Measurements from ENCODE around the gene BRD3OS. TPM values are rescaled to one million over a fixed set of nuclear protein-coding genes. Genes with fewer than 3 reads are reported as not detected.

The BRD3OS gene
- total and polyA plus RNA-seq, 10 of the 15 experiments (the other 5 are each of a cell fraction or from before 2014, with no cell fraction given), result 2.1 to 13.7 (median 10.7) TPM

- in situ Hi-C loops (cut with MboI), result no loop called here
- BruUV-seq (replicated peaks), result no TSS peak
- H3K9me3 ChIP-seq (replicated peaks; ENCODE audit: control insufficient read depth, insufficient read depth, low read length), result no peaks in the 10 kb centered on the region
- no peaks in the 10 kb centered on the region for H3K27me3 ChIP-seq (replicated peaks in 1 of 2; ENCODE audit: control insufficient read depth in 2 of 2, insufficient read depth in 2 of 2, low read length in 1 of 2)
- ChIA-PET CTCF (no interaction called here), SMC1A (ENCODE audit: uncharacterized antibody, unreplicated experiment) (no interaction called here), POLR2A (no interaction called here), RAD21 (ENCODE audit: unreplicated experiment) (no interaction called here)
- no peak overlapping the region for H3K4me3 ChIP-seq
- H2AFZ ChIP-seq (ENCODE audit: control insufficient read depth, low read depth, low read length), result no peak overlapping the region
- peaks cover 5% of the 10 kb centered on the region for H3K4me1 ChIP-seq (ENCODE audit: control insufficient read depth, insufficient read depth, low read length)
- ATAC-seq, result no peak
- peaks cover 0 to 15% of the 10 kb centered on the region in 2 experiments; a peak in 3 of 4 replicates for H3K36me3 ChIP-seq (ENCODE audit: control insufficient read depth in 2 of 2, insufficient read depth in 2 of 2, low read length in 1 of 2)
- no peak overlapping the region for H3K4me2 ChIP-seq (ENCODE audit: control insufficient read depth, insufficient read depth)
- H3K79me2 ChIP-seq (ENCODE audit: control insufficient read depth, insufficient read depth, low read length), result no peaks in the 10 kb centered on the region
- 96% methylated on average over 23 of the region's 29 CpGs for WGBS (ENCODE audit: insufficient coverage, insufficient replicate concordance, low lambda C conversion rate, missing lambda C conversion rate)
- H4K20me1 ChIP-seq (ENCODE audit: control insufficient read depth, insufficient read depth), result no peaks in the 10 kb centered on the region
- no peak overlapping the region for H3K27ac ChIP-seq (ENCODE audit: control insufficient read depth, insufficient read depth)
- no peak for DNase-seq (ENCODE audit: low read depth, low spot score)
- intact Hi-C loops (cut with micrococcal nuclease; ENCODE audit: unreplicated experiment), result no loop called here
- FAIRE-seq, result no peak
- no peak overlapping the region for H3K9ac ChIP-seq (ENCODE audit: control insufficient read depth, insufficient read depth, low read length)
- no peak for TF ChIP-seq PBX3 (IDR thresholded peaks at IDR 0.05; ENCODE audit: insufficient replicate concordance, low read depth, low read length)
- no peak for TF ChIP-seq PAX8 (IDR thresholded peaks at IDR 0.05)
- no peak for TF ChIP-seq E2F8 (IDR thresholded peaks at IDR 0.05; ENCODE audit: low read depth, partially characterized antibody)
- no peak for TF ChIP-seq USF2 (IDR thresholded peaks at IDR 0.05; ENCODE audit: borderline replicate concordance, low read depth, low read length)
- TF ChIP-seq BCLAF1 (IDR thresholded peaks at IDR 0.05), result no peak
- no peak for TF ChIP-seq ZNF384 (IDR thresholded peaks at IDR 0.05; ENCODE audit: borderline replicate concordance, low read depth, low read length)
- TF ChIP-seq SMARCA5 (IDR thresholded peaks at IDR 0.05), result no peak
- no peak for TF ChIP-seq RAD51 (IDR thresholded peaks at IDR 0.05)
- TF ChIP-seq FOXK2 (IDR thresholded peaks at IDR 0.05), result no peak
- no peak for TF ChIP-seq EP300 (IDR thresholded peaks at IDR 0.05; ENCODE audit: borderline replicate concordance in 1 of 2, control insufficient read depth in 1 of 2, low read depth in 2 of 2, low read length in 2 of 2)
- TF ChIP-seq IRF4 (IDR thresholded peaks at IDR 0.05; ENCODE audit: low read depth, low read length), result no peak
- TF ChIP-seq TCF12 (IDR thresholded peaks at IDR 0.05; ENCODE audit: low read depth, low read length), result no peak
- TF ChIP-seq ESRRA (IDR thresholded peaks at IDR 0.05; ENCODE audit: low read length), result no peak
- TF ChIP-seq RELB (IDR thresholded peaks at IDR 0.05; ENCODE audit: low read depth), result no peak
- no peak for TF ChIP-seq JUNB (IDR thresholded peaks at IDR 0.05)
Measured at GRCh38 chr9:134030821-134031470, 5.7 kb downstream of the BRD3OS start.

Data from GM12878 (cell line).